HepG2 (cell line): ENCODE measurements around the gene BIRC2. TPM values are rescaled to one million over a fixed set of nuclear protein-coding genes. Genes with fewer than 3 reads are reported as not detected.

Source experiments
- ATAC-seq: fragments of 200-7000 bp; cut with Tn5 transposase; 3 replicates; pipeline ENCODE4 v1.9.1; 2020; ENCODE audit warnings: mild to moderate bottlenecking, moderate library complexity
- BruUV-seq: library from RNA; stranded (reverse); fragments of 400-500 nt; replicated peaks from 2 replicates; lab custom pipeline; 2021; lab: Mats Ljungman, UMichigan
- CTCF ChIA-PET: fragments of 300-600 bp; formaldehyde crosslinking; extraction: SDS; loops from one replicate; lab custom pipeline; 2021; ENCODE audit warnings: low total read pairs, inconsistent platforms, low intra/inter-chr PET ratio; lab: Yijun Ruan, JAX
- POLR2A ChIA-PET: fragments of 350-600 bp; sonication (Branson Sonifier 250); formaldehyde crosslinking; loops from one replicate; lab custom pipeline; 2020; ENCODE audit warnings: antibody characterized with exemption, inconsistent platforms; lab: Yijun Ruan, JAX
- DNase-seq: peaks from one replicate; pipeline ENCODE4 v3.0.0-alpha.2; 2015; ENCODE audit warnings: low spot score
- FAIRE-seq: peaks from 3 replicates; lab custom pipeline; 2011; peaks lifted over from hg19 to GRCh38; lab: Jason Lieb, UNC
- H2AFZ ChIP-seq: one replicate; pipeline ENCODE4 v1.6.1; 2011; ENCODE audit warnings: low read length, inconsistent platforms
- H3K27ac ChIP-seq: fragments of 300-600 bp; 3 replicates; pipeline ENCODE4 v1.8.0; 2011; ENCODE audit warnings: mixed run types, mild to moderate bottlenecking, mixed read lengths, low read length, inconsistent platforms; ENCODE audit not compliant: insufficient read depth; ENCODE audit errors: extremely low read length
- H3K27me3 ChIP-seq, 2 experiments: fragments of 200-600 bp in 1 of 2; 2 replicates in 1 of 2; 3 replicates in 1 of 2; pipeline versions ENCODE4 v1.6.0 to v1.8.0; 2011; ENCODE audit warnings: low read length in 2 of 2, mild to moderate bottlenecking in 2 of 2, moderate library complexity in 2 of 2, inconsistent platforms in 1 of 2; ENCODE audit not compliant: insufficient read depth in 2 of 2, control insufficient read depth in 1 of 2
- H3K36me3 ChIP-seq, 2 experiments: fragments of 200-600 bp in 1 of 2; replicated peaks in 1 of 2; 2 replicates in 1 of 2; 3 replicates in 1 of 2; pipeline versions ENCODE4 v1.5.1 to v1.8.0; 2011; ENCODE audit warnings: low read length in 2 of 2, inconsistent platforms in 1 of 2; ENCODE audit not compliant: insufficient read depth in 2 of 2, control insufficient read depth in 1 of 2
- H3K4me1 ChIP-seq: 2 replicates; pipeline ENCODE4 v1.5.1; 2012; ENCODE audit warnings: low read length, inconsistent platforms; ENCODE audit not compliant: insufficient read depth
- H3K4me2 ChIP-seq: 2 replicates; pipeline ENCODE4 v1.6.0; 2011; ENCODE audit warnings: low read depth, low read length, inconsistent platforms
- H3K4me3 ChIP-seq, 3 experiments: fragments of 200-600 bp in 1 of 3; sonication (generic), shearing (Covaris generic) in 1 of 3; replicated peaks in 1 of 3; 2 replicates each; pipeline ENCODE4 v1.5.1; 2011 to 2016; ENCODE audit warnings: low read length in 3 of 3, inconsistent platforms in 2 of 3, low read depth in 2 of 3, mild to moderate bottlenecking in 2 of 3, control low read depth in 1 of 3, mixed read lengths in 1 of 3; ENCODE audit not compliant: insufficient read depth in 1 of 3
- H3K79me2 ChIP-seq: one replicate; pipeline ENCODE4 v1.6.1; 2011; ENCODE audit warnings: low read length, inconsistent platforms; ENCODE audit not compliant: insufficient read depth
- H3K9ac ChIP-seq: 2 replicates; pipeline ENCODE4 v1.6.0; 2011; ENCODE audit warnings: mild to moderate bottlenecking, low read depth, low read length, inconsistent platforms; ENCODE audit not compliant: insufficient read depth
- H3K9me3 ChIP-seq: 2 replicates; pipeline ENCODE4 v1.5.1; 2012; ENCODE audit warnings: mild to moderate bottlenecking, low read length
- H4K20me1 ChIP-seq: 2 replicates; pipeline ENCODE4 v1.6.0; 2011; ENCODE audit warnings: inconsistent platforms, mild to moderate bottlenecking, low read length, moderate library complexity; ENCODE audit not compliant: insufficient read depth
- ASH2L ChIP-seq: fragments of 300-600, 200-600 bp; sonication (generic); IDR thresholded peaks from 2 replicates; pipeline ENCODE4 v1.7.0; 2017; ENCODE audit warnings: low read depth, mild to moderate bottlenecking, moderate library complexity, mixed read lengths, low read length; ENCODE audit not compliant: insufficient read length
- CHCHD3 ChIP-seq: sonication (generic); formaldehyde crosslinking; IDR thresholded peaks from 2 replicates; pipeline ENCODE4 v1.8.0; 2022; ENCODE audit warnings: mild to moderate bottlenecking, missing genetic modification reagents, moderate library complexity
- IRF2 ChIP-seq: IDR thresholded peaks from 2 replicates; pipeline ENCODE4 v1.6.1; 2018; ENCODE audit warnings: missing genetic modification reagents, missing compliant biosample characterization
- MEF2D ChIP-seq: sonication (generic); formaldehyde crosslinking; IDR thresholded peaks from 2 replicates; pipeline ENCODE4 v1.5.1; 2020; ENCODE audit warnings: mild to moderate bottlenecking, missing genetic modification reagents
- TIGD3 ChIP-seq: sonication (generic); formaldehyde crosslinking; IDR thresholded peaks from 2 replicates; pipeline ENCODE4 v1.5.1; 2020; ENCODE audit warnings: mild to moderate bottlenecking, missing genetic modification reagents, borderline replicate concordance
- ZBTB3 ChIP-seq: sonication (generic); formaldehyde crosslinking; IDR thresholded peaks from 2 replicates; pipeline ENCODE4 v1.4.0; 2020; ENCODE audit warnings: low read depth, mild to moderate bottlenecking, moderate library complexity, missing genetic modification reagents, borderline replicate concordance
- ZC3H13 ChIP-seq: sonication (generic); formaldehyde crosslinking; IDR thresholded peaks from 2 replicates; pipeline ENCODE4 v1.8.1; 2023; ENCODE audit warnings: mild to moderate bottlenecking, missing genetic modification reagents, moderate library complexity
- ZMYM3 ChIP-seq: sonication (generic); formaldehyde crosslinking; IDR thresholded peaks from 2 replicates; pipeline ENCODE4 v1.5.1; 2020; ENCODE audit warnings: mild to moderate bottlenecking, missing genetic modification reagents
- ZNF44 ChIP-seq: sonication (generic); formaldehyde crosslinking; IDR thresholded peaks from 2 replicates; pipeline ENCODE4 v1.5.1; 2020; ENCODE audit warnings: mild to moderate bottlenecking, missing genetic modification reagents
- ZNF549 ChIP-seq: sonication (generic); formaldehyde crosslinking; IDR thresholded peaks from 2 replicates; pipeline ENCODE4 v1.5.0; 2020; ENCODE audit warnings: missing genetic modification reagents
- WGBS: methylation state at CpG from one replicate; pipeline ENCODE4 v1.1.6; 2017; ENCODE audit warnings: low lambda C conversion rate; 5-methylcytosine and 5-hydroxymethylcytosine counted together
- in situ Hi-C: cut with HindIII; loops from 2 replicates; pipeline ENCODE4 v1.10.0; 2017; ENCODE audit warnings: low pct_unique_long_range_greater_than_20kb; ENCODE audit not compliant: extremely low pct_ligation_motif_present
- intact Hi-C: fragments of 100-400 bp; cut with micrococcal nuclease; formaldehyde crosslinking; loops from one replicate; pipeline ENCODE4 v1.10.0; 2022; ENCODE audit not compliant: unreplicated experiment
- polyA plus RNA-seq, 8 experiments: library from polyadenylated mRNA; depleted of rRNA in 3 of 8; stranded (reverse) in 7 of 8; unstranded in 1 of 8; fragments of >200 nt; fragmentation: Illumina TruSeq in 4 of 8; extraction: Trizol in 4 of 8; gene quantifications; 2 replicates each; pipeline versions ENCODE4 v1.2.1 to v1.2.3, GENCODE V29; 2011 to 2016; ENCODE audit warnings: low read depth in 4 of 8, missing spikeins in 1 of 8, mixed read lengths in 1 of 8; ENCODE audit not compliant: insufficient read depth in 1 of 8
- total RNA-seq, 5 experiments: library from RNA; depleted of rRNA; stranded (reverse); fragments of >200 nt; fragmentation: Illumina TruSeq; extraction: Trizol; gene quantifications; 2 replicates each; pipeline ENCODE4 v1.2.3, GENCODE V29; 2016; ENCODE audit warnings: low read depth in 1 of 5
- TF ChIP-seq, protein P1 (sequence below): sonication (generic); formaldehyde crosslinking; IDR thresholded peaks from 2 replicates; pipeline ENCODE4 v1.4.0; 2020; ENCODE audit warnings: low read depth, mild to moderate bottlenecking, missing genetic modification reagents
- TF ChIP-seq, protein P2 (sequence below): sonication (generic); formaldehyde crosslinking; IDR thresholded peaks from 2 replicates; pipeline ENCODE4 v1.5.0; 2020; ENCODE audit warnings: missing genetic modification reagents

The BIRC2 gene
- total and polyA plus RNA-seq, 2 of the 13 experiments (the other 11 are each of a cell fraction or from before 2014, with no cell fraction given), result 61.7 to 62.2 TPM

GRCh38 chr11:102312667-102313066 is 34.3 kb upstream of the BIRC2 start:
- Histone ChIP-seq H3K4me1 (peaks cover 29% of the 10 kb centered on the region), H3K36me3 (no peaks in the 10 kb centered on the region), H3K27ac (peak overlapping the region; percentile 33), H3K9ac (peak overlapping the region; percentile 58), H3K27me3 (no peaks in the 10 kb centered on the region), H2AFZ (peak overlapping the region; percentile 99), H3K79me2 (no peaks in the 10 kb centered on the region), H3K9me3 (no peaks in the 10 kb centered on the region), H3K4me3 (peak overlapping the region; percentile 56 to 74 (median 62); a peak in 5 of 6 replicates), H4K20me1 (no peaks in the 10 kb centered on the region), H3K4me2 (peak overlapping the region; percentile 87)
- DNase-seq, result no peak
- BruUV-seq, result no TSS peak
- no peak for FAIRE-seq
- WGBS, result 21% methylated on average over 2 of the region's 2 CpGs
- intact Hi-C loops, result no loop called here
- ChIA-PET POLR2A (no interaction called here), CTCF (no interaction called here)
- no peak for ATAC-seq
- in situ Hi-C loops, result no loop called here
- TF ChIP-seq ZC3H13 (CRISPR knock-in tag) (no peak), ASH2L (peak; percentile 19), IRF2 (CRISPR knock-in tag) (peak; percentile 83; the same call in 1 of the 2 replicates)
- TF ChIP-seq, protein P1, sequence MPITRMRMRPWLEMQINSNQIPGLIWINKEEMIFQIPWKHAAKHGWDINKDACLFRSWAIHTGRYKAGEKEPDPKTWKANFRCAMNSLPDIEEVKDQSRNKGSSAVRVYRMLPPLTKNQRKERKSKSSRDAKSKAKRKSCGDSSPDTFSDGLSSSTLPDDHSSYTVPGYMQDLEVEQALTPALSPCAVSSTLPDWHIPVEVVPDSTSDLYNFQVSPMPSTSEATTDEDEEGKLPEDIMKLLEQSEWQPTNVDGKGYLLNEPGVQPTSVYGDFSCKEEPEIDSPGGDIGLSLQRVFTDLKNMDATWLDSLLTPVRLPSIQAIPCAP, result peak; percentile 83; the same call in 1 of the 2 replicates

DNA sequence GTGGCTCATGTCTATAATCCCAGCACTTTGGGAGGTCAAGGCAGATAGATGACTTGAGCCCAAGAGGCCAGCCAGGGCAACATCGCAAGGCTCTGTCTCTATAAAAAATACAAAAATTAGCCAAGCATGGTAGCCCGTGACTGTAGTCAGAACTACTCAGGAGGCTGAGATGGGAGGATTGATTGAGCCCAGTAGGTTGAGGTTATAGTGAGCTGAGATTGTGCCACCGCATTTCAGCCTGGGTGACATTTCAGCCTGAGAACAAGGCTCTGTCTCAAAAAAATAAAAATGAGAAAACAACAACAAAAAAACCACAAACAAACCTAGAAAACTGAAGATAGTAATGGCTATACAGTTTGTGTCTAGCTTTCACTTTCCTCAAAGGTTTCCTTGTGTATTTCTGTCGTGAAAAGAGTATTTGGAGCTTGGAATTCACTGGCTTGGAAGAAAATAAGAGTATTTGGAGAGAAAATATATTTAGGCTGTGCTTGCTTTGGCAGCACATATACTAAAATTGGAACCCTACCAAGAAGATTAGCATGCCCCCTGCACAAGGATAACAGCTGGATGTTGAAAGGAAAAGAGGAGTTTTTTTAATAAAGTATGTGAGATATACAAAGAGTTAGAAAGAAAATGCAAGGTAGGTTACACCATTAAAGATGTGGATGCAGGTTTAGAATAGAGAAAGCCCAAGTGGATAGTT is 33.6 kb upstream of the BIRC2 start:
- CTCF ChIA-PET, result no interaction called here
- 35% methylated on average over 4 of the region's 4 CpGs for WGBS
- H3K79me2 ChIP-seq, result no peaks in the 10 kb centered on the region
- H3K9ac ChIP-seq, result peak overlapping the region; percentile 58
- no peaks in the 10 kb centered on the region for H3K27me3 ChIP-seq
- no peak for ATAC-seq
- H3K4me1 ChIP-seq, result peaks cover 29% of the 10 kb centered on the region
- no peak for FAIRE-seq
- H2AFZ ChIP-seq, result peak overlapping the region; percentile 99
- no peaks in the 10 kb centered on the region for H3K36me3 ChIP-seq
- H4K20me1 ChIP-seq, result no peaks in the 10 kb centered on the region
- no TSS peak for BruUV-seq
- intact Hi-C loops (no loop called here), in situ Hi-C loops (no loop called here)
- H3K27ac ChIP-seq, result peak overlapping the region; percentile 33
- peak overlapping the region; percentile 87 for H3K4me2 ChIP-seq
- POLR2A ChIA-PET, result no interaction called here
- no peaks in the 10 kb centered on the region for H3K9me3 ChIP-seq
- no peak for DNase-seq
- peak overlapping the region; percentile 56 to 74 (median 62) for H3K4me3 ChIP-seq
- TF ChIP-seq ZNF44 (CRISPR knock-in tag) (no peak), CHCHD3 (CRISPR knock-in tag) (no peak), ZBTB3 (CRISPR knock-in tag) (no peak), MEF2D (CRISPR knock-in tag) (no peak), ASH2L (peak; percentile 9), TIGD3 (no peak), ZNF549 (CRISPR knock-in tag) (no peak), ZMYM3 (CRISPR knock-in tag) (0 out of 2 replicates have a peak, but pooled peaks have one; percentile 48)
- TF ChIP-seq, protein P2, sequence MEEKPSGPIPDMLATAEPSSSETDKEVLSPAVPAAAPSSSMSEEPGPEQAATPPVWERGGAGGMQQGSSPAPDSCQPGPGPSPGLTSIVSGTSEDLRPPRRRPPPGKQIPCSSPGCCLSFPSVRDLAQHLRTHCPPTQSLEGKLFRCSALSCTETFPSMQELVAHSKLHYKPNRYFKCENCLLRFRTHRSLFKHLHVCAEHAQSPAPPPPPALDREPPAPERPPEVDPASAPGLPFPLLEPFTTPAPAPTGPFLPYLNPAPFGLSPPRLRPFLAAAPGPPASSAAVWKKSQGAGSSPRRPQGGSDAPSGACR (CRISPR knock-in tag), result no peak
